ENCODE results near the gene TSPAN7.

DNA sequence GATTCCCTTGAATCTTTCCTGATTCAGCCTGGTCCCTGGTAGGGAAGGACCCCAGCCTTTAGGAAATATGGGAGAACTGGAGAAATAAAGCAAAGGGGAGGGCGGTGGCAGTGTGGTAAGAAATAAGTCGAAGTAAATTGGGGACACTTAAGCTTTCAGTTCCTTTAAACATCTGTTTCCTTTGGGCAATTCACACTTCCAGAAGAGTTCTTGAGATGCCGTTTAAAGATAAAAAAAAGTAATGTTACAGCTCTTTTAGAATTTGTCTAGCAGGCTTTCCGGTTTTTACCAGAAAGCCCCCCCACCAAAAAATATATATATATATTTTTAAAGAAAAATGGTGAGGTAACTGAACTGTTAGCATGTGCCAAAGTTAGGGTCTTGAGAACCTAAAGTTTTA lies 46.6 kb downstream of the TSPAN7 start:
- TF ChIP-seq, protein P1, sequence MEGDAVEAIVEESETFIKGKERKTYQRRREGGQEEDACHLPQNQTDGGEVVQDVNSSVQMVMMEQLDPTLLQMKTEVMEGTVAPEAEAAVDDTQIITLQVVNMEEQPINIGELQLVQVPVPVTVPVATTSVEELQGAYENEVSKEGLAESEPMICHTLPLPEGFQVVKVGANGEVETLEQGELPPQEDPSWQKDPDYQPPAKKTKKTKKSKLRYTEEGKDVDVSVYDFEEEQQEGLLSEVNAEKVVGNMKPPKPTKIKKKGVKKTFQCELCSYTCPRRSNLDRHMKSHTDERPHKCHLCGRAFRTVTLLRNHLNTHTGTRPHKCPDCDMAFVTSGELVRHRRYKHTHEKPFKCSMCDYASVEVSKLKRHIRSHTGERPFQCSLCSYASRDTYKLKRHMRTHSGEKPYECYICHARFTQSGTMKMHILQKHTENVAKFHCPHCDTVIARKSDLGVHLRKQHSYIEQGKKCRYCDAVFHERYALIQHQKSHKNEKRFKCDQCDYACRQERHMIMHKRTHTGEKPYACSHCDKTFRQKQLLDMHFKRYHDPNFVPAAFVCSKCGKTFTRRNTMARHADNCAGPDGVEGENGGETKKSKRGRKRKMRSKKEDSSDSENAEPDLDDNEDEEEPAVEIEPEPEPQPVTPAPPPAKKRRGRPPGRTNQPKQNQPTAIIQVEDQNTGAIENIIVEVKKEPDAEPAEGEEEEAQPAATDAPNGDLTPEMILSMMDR (IDR thresholded peaks at IDR 0.05), result no peak
- TF ChIP-seq POLR2A (IDR thresholded peaks at IDR 0.05) (no peak), POLR2AphosphoS5 (IDR thresholded peaks at IDR 0.05) (no peak), EP300 (IDR thresholded peaks at IDR 0.05; ENCODE audit: low read depth) (no peak)
